ENCODE results near the gene ACTRT3.

The ACTRT3 gene

DNA sequence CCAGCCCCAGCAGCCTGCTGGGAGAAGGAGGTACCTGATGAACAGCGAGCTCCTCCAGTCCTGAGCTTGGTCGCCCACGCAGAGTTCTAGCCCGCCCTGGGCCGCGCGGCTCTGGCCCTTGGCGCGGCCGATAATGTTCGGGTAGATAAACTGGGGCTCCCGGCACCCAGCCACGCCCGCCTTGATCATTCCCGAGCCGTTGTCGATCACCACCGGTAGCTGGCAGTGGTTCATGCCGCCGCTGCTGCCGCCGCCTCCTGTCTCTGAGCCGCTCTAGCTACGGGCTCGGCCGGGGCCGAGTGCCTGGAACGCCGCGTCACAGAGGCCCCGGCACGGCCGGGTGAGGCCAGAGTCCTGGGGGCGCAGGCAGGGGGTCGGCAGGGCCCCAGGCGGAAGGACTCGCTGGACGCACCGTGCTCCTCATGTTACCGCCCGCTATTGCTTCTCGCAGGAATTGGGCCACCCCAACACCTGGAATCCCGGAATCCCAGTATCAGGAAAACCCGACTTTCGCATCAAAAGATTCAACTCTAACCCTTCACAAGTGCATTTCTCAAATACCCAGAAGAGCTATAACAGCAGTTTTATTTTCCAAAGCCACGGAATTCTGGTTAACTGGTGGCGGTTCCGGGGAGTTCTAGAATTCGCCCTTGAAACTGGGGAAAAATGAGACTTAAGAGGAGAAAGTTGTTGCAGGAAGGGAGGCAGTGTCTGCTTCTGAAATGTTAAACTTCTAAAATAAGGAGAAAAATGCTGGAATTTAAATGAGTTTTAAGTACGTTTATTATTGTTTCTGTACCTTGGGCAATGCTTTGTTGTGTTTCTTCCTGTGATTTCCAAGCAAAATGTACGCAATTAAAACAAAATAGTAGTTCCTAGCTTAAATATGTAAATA lies at the start of gene ACTRT3:
Gene ACTRT3, minus strand, starts transcription at position 275 of the 895 bp plus-strand sequence. Its CDS starts 41 bp downstream, at position 234.
- DNase-seq: peak; percentile 74

DNA sequence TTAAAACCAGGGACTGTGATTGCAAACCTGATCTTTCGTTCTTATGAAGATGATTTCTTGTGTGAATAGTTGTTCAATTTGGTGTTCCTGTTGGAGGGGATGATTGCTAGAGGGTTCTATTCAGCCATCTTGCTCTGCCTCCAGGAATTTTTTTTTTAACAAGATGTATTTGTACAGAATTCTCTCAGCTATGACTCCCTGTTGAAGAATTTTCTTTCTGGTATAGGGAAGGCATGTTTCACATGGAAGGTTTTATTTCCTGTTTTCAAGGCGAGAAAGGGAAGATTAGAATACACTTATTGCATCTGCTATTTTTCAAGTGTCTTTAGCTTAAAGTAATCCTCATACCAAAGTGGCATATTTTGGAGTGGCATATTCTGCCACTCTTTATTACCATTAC lies 49.0 kb upstream of the ACTRT3 start:
- DNase-seq: no peak

DNA sequence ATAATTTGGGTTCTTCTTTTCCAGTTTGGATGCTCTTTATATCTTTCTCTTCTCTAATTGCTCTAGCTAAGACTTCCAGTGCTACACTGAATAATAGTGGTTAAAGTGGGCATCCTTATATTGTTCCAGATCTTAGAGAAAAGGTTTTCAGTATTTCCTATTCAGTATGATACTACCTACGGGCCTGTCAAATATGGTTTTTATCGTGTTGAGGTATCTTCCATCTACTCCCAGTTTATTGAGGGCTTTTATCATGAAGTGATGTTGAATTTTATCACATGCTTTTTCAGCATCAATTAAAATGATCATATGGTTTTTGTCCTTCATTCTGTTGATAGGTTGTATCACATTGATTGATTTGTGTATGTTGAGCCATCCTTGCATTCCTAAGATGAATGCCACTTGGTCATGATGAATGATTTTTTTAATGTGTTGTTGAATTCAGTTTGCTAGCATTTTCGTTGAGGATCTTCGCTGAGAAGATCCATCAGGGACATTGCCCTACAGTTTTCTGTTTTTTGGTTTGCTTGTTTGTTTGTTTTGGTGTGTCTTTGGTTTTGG lies 46.3 kb upstream of the ACTRT3 start:
- DNase-seq: no peak

DNA sequence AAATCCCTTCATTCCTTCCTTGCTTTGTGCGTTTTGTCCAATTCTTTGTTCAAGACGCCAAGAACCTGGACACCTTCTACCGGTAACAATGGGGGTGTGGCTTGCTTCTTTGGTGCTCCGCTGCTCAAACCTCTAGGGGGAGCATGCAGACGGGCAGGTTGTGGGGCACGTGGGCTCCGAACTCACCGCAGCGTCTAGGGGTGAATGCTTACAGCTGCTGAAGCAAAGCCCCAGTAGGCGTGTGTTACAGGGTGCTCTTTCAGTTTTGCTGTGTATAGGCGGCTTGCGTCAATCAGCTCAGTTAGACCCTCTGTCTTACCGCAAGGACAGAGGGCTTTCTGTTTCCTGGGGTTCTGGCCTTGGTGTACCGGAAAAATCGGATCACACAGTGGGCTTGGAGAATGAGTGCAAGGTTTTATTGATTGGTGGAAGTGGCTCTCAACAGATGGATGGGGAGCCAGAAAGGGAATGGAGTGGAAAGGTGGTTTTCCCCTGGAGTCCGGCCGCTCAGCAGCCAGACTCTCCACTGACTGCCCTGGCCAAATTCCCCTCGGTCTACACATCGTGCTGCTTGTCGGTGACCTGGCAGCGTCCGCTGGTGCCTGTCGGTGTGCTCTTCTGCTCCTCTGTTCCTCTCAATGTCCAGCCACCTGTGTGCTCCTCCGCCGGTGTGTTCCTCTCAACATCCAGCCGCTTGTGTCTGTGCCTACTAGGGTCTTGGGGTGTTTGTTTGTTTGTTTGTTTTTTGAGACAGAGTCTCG lies 44.6 kb upstream of the ACTRT3 start:
- DNase-seq: peak; percentile 76

DNA sequence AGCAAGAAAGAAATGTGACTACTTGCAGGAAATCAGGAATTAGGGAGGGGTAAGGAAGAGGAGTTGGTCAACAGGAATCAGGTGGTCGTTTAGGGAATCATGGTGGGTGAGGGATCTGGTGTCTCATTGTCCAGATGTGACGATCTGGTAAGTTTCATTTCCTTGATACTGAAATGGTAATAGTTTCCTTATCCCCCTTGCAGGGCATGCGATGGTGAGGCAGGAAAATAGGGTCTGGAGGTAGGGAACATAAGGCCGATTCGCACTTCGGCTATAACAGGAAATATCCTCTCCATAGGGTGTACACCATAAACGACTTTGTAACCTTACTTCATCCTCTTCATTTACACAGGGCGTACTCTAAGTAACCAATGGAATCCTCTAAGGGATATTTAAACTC lies 43.9 kb upstream of the ACTRT3 start:
- no peak for DNase-seq

DNA sequence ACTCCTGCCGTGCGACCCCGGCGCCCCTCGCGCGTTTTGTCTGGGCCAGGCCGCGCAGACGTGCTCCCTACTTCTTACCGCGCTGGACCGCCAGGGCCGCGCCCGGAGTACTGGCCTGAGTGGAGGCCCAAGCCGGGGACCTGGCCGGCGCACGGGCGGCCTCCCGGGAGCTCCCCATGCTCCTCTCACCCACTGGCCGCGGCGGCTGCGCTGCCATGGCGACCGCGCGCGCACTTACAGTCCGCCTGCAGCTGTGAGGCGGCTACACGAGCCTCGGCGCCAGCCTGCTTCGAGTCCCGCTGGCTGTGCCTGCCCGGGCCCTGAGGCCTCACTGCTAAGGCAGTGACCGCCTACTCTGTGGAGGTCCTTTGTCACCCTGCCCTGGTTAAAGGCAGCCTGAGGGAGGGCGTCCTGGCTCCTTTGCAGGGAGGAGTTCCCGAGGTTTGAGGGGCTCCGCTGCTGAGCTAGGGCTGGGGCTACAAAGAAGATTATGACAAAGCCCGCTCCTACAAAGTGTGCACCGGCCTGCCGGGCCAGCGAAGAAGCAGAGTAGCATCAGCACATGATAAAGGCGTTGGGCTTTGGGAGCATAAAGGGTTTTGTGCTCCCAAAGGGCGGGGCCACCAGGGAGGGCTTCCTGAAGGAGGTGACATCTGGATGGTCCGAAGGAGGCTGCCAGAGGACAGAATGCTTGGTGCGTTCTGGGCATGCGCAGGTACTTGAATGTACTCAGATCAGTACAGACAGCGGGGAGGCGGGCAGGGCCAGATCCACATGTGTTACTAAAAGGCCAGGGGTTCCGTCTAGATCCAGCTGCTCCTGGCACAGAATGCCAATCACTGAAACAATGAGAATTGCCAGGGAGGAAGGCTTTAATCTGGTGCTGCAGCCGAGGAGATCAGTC lies 43.2 kb upstream of the ACTRT3 start, which contains the start of the genes LRRC34 and LRRIQ4:
Gene LRRC34, minus strand, starts transcription at position 573 of the 904 bp plus-strand sequence. Its CDS starts 356 bp downstream, at position 217.
Gene LRRIQ4, plus strand, starts transcription at position 539 of the 904 bp plus-strand sequence. CDS start 9,052 bp downstream, outside the sequence.
- peak; percentile 80 for DNase-seq

DNA sequence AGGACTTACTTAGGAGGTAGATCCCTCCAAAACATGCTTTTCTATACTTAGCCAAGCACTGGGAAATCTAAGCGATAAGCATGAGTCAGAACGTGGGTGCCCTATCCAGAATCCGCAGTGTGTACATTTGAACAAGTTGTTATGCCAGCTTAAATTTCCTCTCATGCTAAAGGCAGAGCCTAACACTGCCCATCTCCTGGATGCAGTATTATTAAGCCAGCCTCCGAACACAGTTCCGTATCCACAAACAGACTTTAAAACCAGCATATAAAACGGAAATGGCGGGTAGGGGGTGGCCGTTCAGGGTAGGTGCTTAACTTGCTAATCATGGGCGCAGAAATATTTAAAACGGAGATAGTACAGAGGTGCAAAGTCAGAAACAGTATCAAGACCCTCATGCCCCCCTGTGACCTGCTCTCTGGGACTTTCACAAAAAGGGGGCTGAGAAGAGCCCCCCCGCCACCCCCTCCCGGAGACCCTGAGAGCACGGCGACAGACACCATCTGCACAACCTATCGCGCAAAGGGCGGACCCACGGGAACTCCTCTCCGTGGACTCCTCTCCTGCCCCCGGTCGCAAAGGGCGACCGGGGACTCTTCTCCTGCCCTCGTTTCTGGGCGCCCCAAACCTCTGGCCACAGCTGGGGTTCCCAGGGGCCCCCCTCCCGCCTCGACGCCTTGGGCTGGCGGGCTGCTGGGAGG lies 42.4 kb upstream of the ACTRT3 start:
- peak; percentile 22 for DNase-seq

DNA sequence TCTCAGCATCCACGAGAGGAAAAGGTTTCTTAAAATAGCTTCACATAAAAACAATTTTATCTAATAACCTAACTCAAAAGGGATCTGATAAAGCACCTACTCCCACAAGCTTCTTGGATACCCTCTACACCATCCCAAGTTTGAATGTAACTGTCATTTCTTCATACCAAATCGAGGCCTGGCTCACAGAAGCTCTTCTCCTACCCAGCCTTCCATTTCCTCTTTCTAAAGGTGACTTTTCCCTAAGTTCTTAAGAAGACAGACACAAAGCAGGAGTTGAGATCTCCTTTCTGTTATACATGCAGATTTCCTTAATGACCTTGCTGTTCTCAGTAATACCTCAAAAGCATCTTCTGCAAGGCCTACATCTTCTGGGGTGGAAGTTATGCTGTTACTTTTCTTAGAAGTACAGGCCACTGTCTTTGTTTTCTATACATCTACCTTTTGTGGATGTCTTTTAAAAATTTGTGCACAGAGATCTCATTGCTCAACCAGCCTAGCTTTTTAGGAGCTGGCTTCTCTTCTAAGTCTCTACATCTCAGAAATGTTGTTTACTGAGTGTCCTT lies 40.0 kb upstream of the ACTRT3 start:
- DNase-seq: no peak

DNA sequence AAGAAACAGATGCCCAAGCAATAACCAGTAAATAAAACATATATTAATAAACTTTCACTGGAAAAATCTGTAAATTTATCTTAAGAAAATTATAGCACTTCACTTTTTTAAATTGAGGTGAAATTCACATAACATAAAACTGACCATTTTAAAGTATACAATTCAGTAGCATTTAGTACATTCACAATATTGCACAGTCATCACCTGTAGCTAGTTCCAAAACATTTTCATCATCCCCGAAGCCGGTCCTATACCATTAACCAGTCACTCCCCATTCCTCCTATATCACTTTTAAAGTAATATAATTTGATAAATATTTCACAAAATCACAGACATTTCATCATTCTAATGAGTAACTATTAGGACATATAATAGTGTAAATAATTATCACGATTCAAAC lies 35.3 kb upstream of the ACTRT3 start:
- DNase-seq: no peak

DNA sequence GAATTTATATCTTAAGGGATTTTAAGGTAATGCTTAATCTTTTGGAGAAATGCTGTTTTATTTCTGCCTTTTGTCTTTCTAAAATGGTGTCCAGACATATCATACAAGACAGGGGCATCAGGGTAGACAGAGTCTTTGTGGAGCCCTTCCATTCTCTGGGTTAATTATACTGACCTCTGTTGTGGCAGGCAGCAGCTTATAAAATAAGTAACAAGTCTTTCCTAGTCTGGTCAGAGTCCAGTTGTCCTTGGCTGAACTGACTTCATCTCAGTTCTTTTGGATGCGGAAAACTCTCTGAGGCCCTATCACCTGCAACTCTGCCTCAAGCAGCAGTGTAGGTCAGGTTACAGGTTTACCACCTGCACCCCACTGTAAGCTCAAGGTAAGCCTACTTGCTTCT lies 23.0 kb upstream of the ACTRT3 start:
- DNase-seq: no peak

DNA sequence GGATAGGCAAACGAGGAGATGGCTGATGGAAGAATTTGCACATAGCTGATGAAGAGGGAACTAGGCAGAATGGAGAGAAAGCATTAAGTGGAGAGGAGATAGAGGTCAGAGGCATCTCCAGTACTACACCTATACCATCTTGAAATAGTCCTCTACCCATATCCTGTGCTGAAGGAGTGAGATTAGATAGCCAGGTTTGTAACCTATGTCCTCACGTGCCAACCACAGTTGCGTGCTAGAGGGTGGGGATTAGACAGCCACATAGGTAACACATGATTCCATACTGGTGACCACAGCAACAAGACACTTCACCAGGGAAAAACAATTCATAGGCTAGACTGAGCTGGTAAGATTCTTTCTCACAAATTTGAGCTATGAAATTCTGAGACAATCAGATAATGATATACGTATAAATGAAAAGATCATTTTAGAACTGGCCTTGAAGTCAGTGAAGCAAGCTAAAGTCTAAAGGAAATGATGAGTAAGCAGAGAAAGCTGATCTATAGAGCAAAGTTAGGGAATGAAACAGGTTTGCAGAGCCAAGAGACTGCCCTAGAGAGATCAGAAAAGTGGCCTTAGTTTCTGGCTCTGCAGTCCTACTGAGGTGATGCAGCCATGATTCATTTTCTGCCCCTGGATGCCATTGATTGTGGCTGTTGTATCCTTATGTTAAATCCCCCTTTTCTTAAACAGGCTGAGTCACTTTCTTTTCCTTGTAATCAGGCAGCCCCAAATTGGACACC lies 21.5 kb upstream of the ACTRT3 start:
- DNase-seq: no peak

DNA sequence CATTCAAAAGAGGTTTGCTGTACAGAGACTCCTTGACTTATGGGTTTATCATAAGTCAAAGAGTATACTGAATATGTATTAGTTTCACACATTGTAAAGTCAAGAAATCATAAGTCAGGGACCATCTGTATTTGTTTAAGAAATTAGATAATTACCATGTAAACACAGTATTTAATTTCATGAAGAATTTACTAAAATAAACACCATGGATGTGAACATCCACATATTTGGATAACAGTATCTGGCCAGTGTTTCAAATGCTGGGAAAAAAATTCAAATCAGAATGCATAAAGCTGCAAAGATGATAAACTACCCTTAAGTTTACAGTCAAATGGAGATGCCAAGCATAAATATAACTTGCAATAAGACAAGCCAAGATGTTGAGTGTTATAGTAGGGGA lies 20.9 kb upstream of the ACTRT3 start:
- DNase-seq: no peak

DNA sequence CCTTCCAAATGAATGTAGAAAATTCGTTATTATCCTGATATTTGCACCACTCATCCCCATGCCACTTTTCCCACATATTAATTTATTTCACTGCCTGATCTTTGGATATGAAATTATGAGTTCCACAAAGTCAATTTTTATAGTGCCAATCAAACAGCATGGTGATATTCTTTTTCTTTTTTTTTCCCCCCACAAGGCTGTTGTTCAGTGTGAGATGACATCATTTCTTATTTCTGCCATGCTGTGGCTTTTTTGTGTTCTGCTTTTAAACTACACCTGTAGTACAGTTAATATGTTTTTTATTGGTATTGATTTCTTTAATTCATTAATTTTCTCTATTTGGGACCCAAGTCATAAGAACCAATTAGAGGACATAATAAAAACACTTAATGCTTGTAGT lies 18.4 kb upstream of the ACTRT3 start:
- no peak for DNase-seq

DNA sequence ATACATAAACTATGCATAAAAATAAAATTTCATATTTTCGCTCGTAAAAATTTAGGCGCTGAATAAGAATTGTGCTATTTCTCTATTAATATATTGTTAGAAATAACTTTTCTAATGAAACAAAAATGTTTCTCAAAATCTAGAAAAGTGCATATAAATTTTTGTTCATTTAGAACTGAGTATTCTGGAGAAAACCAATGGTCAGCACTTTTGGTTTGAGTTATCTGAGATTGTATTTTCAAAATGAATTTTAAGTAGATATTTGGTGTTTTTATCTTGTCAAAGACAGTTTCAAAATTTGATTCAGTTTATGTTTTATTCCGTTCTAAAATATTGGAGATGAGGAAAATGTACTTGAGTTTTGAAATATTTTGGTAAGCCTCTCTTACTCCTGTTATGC lies 17.8 kb upstream of the ACTRT3 start:
- no peak for DNase-seq

DNA sequence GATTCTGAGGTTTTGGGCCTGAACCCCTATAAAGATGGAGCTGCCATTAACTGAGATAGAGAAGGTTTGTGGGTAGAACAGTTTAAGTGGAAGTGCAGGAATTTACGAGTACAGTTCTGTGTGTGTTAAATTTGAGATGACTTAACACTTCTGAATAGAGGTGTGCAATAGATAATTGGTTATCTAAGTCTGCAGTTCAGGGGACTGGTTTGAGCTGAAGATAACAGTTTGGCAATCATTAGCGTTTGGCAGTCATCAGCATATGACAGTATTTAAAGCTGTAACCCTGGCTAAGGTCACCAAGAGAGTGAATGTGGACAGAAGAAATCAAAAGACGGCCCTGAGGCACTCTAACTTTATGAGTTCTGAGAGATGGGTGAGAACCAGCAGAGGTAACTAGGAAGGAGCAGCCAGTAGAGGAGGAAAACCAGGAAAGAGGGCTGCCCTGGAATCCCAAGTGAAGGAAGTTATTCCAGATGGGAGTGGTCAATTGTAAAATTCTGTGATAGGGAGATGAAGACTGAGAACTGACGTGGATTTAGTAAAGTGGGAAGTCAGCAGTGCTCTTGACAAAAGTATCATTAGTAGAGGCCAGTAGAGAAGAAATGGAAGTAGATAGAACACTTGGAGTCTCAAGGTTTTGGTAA lies 12.0 kb upstream of the ACTRT3 start:
- DNase-seq: no peak

DNA sequence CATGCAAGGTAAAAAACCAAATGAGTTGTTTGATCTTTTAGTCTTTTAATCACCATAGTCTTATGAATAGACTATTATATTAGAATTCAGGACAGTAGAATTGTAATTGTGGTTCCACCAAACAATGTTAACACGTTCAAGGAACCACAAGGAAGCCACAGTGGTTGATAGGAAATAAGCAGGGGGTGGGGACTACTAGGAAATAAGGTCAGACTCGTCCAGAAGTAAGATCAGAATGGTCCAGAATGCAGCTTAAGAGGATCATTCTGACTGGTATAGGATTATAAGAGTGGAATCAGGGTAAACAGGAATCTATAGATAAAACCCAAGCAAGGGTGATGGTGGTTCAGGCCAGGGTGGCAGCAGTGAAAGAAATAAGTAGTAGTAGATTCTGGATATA lies 11.4 kb upstream of the ACTRT3 start:
- DNase-seq: no peak

DNA sequence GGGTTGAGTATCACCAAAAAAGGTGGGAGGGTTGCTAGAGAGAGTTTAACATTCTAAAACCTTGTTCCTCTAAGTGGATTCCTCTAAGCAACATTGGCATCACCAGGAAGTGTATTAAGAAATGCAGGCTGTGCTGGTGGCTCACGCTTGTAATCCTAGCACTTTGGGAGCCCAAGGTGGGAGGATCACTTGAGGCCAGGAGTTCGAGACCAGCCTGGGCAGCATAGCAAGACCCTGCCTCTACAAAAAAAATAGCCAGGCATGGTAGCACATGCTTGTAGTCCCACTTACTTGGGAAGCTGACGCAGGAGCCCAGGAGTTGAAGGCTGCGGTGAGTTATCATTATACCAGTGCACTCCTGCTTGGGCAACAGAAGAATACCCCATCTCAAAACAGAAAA lies 8.5 kb upstream of the ACTRT3 start:
- DNase-seq: no peak

DNA sequence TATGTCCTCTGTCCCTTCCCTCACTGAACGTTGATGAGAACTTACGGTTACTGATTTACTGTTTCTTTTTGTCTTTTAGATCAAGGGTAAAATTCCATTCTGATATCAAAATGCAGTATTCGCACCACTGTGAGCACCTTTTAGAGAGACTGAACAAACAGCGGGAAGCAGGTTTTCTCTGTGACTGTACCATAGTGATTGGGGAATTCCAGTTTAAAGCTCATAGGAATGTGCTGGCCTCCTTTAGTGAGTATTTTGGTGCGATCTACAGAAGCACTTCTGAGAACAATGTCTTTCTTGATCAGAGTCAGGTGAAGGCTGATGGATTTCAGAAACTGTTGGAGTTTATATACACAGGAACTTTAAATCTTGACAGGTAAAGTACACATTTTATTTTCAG lies 4.8 kb upstream of the ACTRT3 start:
- DNase-seq: no peak

DNA sequence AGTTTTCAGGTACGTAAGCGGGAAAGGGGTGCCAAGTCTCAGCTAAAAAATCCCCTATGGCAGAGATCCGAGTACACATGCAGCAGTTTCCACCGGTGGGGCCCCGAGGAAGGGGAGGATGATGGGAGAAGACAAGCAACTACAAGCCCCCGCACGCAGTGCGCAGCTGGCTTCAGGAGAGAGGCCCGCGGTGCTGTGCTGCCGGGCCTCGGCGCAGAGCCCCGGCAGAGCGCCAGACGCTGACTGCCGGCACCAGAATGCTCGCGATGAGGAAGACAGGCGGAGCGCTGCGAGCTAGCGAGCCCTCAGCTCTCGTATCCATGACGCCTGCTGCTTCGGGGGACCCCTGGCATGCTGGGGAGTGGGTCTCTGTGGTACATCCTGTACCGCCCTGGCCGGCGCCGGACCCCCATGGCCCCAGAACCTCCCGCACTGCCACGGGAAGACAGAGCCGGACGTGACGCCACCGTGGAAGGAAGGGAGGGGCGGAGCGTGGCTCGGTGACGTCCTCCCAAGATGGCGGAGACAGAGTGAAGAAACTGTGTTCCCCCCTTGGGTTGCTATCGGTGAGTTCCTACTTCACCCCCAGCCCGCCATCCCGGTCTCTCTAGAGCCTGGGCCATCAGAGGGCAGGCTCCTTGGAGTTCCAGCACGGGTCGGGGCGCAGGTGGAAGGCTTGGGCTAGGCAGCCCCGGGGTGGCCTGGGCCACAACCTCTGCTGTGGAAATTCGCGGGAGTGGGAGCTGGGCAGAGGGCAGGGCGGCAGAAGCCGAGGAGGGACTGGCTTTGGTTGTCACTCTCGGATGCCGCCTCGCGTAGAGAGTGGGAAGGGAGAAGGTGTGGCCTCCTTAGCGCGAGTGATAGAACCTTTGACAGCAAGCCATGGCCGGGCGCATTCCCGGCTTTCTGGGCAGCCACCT lies 3.8 kb upstream of the ACTRT3 start, which contains the start of gene MYNN:
Gene MYNN, plus strand, starts transcription at position 500 of the 920 bp plus-strand sequence. CDS start 900 bp downstream, outside the sequence.
- DNase-seq: peak; percentile 93
